GM13976 (cell line): ENCODE results near the gene POLR2H.

Experiments
- DNase-seq: peaks from one replicate; pipeline ENCODE4 v3.0.0; 2012; ENCODE audit warnings: low spot score
- CTCF ChIP-seq: IDR thresholded peaks from 2 replicates; pipeline ENCODE4 v1.5.1; 2012; ENCODE audit warnings: borderline replicate concordance, mild to moderate bottlenecking; ENCODE audit not compliant: insufficient read depth; ENCODE audit errors: extremely low read depth, missing control alignments, control extremely low read depth
- in situ Hi-C: fragments of 300-500 bp; cut with MboI; formaldehyde crosslinking; loops from one replicate; pipeline ENCODE4 v1.12.0; 2022; ENCODE audit warnings: low sequenced_read_pairs, mixed read lengths, inconsistent platforms; ENCODE audit not compliant: unreplicated experiment

The POLR2H gene

GRCh38 chr3:184417619-184418327, 56.3 kb downstream of the POLR2H start:
- peak; percentile 82 for DNase-seq
- peak; percentile 77 for TF ChIP-seq CTCF
- in situ Hi-C loops: loop anchor here (10.0 kb wide), 1 partner anchor 107 kb away; no protein-coding TSS in a partner anchor
